ENCODE measurements around the gene OR1F1.
"Not testable (repeated sequence)": the region's sequence is repeated elsewhere in the genome, so short reads cannot be mapped to it uniquely, and the experiment has no call there.

OR1F1 gene

GRCh38 chr16:3173892-3174617 is 13.9 kb upstream of the OR1F1 start:
- DNase-seq (ENCODE audit: low read depth), result no peak

- DNase-seq (ENCODE audit: low read depth), result no peak
These were observed 13.3 kb upstream of the OR1F1 start for GRCh38 chr16:3174618-3175148.

- no peak for DNase-seq (ENCODE audit: low read depth)
These were observed 12.6 kb upstream of the OR1F1 start for GRCh38 chr16:3175157-3176093.

GRCh38 chr16:3179651-3180050 is 8.4 kb upstream of the OR1F1 start:
- no peak for DNase-seq (ENCODE audit: low read depth)

GRCh38 chr16:3180445-3180878 is 7.5 kb upstream of the OR1F1 start:
- no peak for DNase-seq (ENCODE audit: low read depth)

- not testable (repeated sequence) for DNase-seq (ENCODE audit: low read depth)
These were observed 5.8 kb upstream of the OR1F1 start for GRCh38 chr16:3182293-3182607.

GRCh38 chr16:3182608-3183444 is 5.2 kb upstream of the OR1F1 start:
- DNase-seq (ENCODE audit: low read depth), result no peak

GRCh38 chr16:3183445-3184139 is 4.4 kb upstream of the OR1F1 start:
- DNase-seq (ENCODE audit: low read depth), result no peak

GRCh38 chr16:3186946-3187690 is 886 bp upstream of the OR1F1 start:
- no peak for DNase-seq (ENCODE audit: low read depth)

GRCh38 chr16:3188675-3188924 is 596 bp downstream of the OR1F1 start:
- no peak for DNase-seq (ENCODE audit: low read depth)

- no peak for DNase-seq (ENCODE audit: low read depth)
These were observed 1.2 kb downstream of the OR1F1 start for GRCh38 chr16:3188925-3189825.

- DNase-seq (ENCODE audit: low read depth), result no peak
These were observed 1.9 kb downstream of the OR1F1 start for GRCh38 chr16:3189869-3190268.

GRCh38 chr16:3190949-3191353 is 2.9 kb downstream of the OR1F1 start:
- DNase-seq (ENCODE audit: low read depth), result no peak

GRCh38 chr16:3192476-3193019 is 4.5 kb downstream of the OR1F1 start:
- DNase-seq (ENCODE audit: low read depth), result no peak

- no peak for DNase-seq (ENCODE audit: low read depth)
These were observed 5.5 kb downstream of the OR1F1 start for GRCh38 chr16:3193221-3194212.

GRCh38 chr16:3194792-3195191 is 6.8 kb downstream of the OR1F1 start:
- no peak for DNase-seq (ENCODE audit: low read depth)

GRCh38 chr16:3195975-3196374 is 8.0 kb downstream of the OR1F1 start:
- DNase-seq (ENCODE audit: low read depth), result no peak

GRCh38 chr16:3197694-3198333 is 9.8 kb downstream of the OR1F1 start:
- not testable (repeated sequence) for DNase-seq (ENCODE audit: low read depth)

All from non-pigmented ciliary epithelial cell (primary cell).